HG03064 (cell line): ENCODE results near the gene PAX8.

Experiments
- ATAC-seq: cut with Tn5 transposase; IDR thresholded peaks from one replicate; pipeline ENCODE4 v1.9.1; 2021; ENCODE audit warnings: low read depth; ENCODE audit not compliant: unreplicated experiment

The PAX8 gene

GRCh38 chr2:113173542-113174375 is 105.0 kb downstream of the PAX8 start, which contains the start of gene PSD4:
PSD4 (plus strand) TSS chr2:113173971; CDS start chr2:113182457, 8,486 bp downstream.
- ATAC-seq: peak; percentile 85

- ATAC-seq: no peak
Observed at GRCh38 chr2:113172721-113173541, 105.8 kb downstream of the PAX8 start.

GRCh38 chr2:113171334-113172075 is 107.2 kb downstream of the PAX8 start:
- ATAC-seq: no peak

GRCh38 chr2:113169586-113169985 is 109.1 kb downstream of the PAX8 start:
- no peak for ATAC-seq

GRCh38 chr2:113169002-113169530 is 109.7 kb downstream of the PAX8 start:
- no peak for ATAC-seq

- no peak for ATAC-seq
Observed at GRCh38 chr2:113167962-113168340, 110.8 kb downstream of the PAX8 start.

GRCh38 chr2:113167115-113167932 is 111.4 kb downstream of the PAX8 start:
- ATAC-seq: no peak

GRCh38 chr2:113166187-113166645 is 112.5 kb downstream of the PAX8 start:
- no peak for ATAC-seq
